Stimulated activated naive CD8-positive, alpha-beta T cell treated with anti-CD3 and anti-CD28 coated beads, Interleukin-15, Interleukin-2, amounts not matched to agents 100 ng/mL and 50 ng/mL, for 24 hours (primary cell): ENCODE data around the gene C4B.
"Not testable (repeated sequence)": the region's sequence is repeated elsewhere in the genome, so short reads cannot be mapped to it uniquely, and the experiment has no call there.

Experiments used
- H3K27ac Mint-ChIP-seq: one replicate; pipeline ENCODE4 v1.8.0; 2021; ENCODE audit warnings: mild to moderate bottlenecking, mixed read lengths
- H3K27me3 Mint-ChIP-seq: one replicate; pipeline ENCODE4 v1.8.0; 2021; ENCODE audit warnings: mixed read lengths
- H3K36me3 Mint-ChIP-seq: one replicate; pipeline ENCODE4 v1.8.0; 2021; ENCODE audit warnings: low read depth, mixed read lengths
- H3K4me1 Mint-ChIP-seq: one replicate; pipeline ENCODE4 v1.8.0; 2021; ENCODE audit warnings: low read depth, mixed read lengths
- H3K4me3 Mint-ChIP-seq: one replicate; pipeline ENCODE4 v1.8.0; 2021; ENCODE audit warnings: mild to moderate bottlenecking, mixed read lengths
- H3K9me3 Mint-ChIP-seq: one replicate; pipeline ENCODE4 v1.8.0; 2021; ENCODE audit warnings: mixed read lengths

The C4B gene

DNA sequence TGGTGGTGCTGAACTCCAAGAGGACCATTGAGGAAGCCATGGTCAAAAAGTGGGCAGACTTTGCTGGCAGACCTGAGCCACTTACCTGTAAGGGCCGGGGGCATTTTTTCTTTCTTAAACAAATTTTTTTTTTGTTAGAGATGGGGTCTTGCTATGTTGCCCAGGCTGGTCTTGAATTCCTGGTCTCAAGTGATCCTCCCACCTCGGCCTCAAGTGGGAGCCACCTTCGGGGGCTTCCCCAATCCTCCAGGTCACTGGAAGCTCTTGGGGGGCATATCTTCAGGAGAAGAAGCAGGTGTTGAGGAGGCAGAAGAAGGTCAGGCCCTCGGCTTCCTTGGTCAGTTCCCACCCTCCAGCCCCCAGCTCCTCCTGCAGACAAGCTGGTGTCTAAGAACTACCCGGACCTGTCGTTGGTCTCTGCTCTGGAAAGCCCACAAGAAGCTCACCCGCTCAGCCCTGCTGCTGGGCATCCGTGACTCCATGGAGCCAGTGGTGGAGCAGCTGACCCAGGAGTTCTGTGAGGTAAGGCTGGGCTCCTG lies 8.5 kb upstream of the C4B start:
- H3K27ac Mint-ChIP-seq, H3K4me1 Mint-ChIP-seq, H3K9me3 Mint-ChIP-seq, H3K4me3 Mint-ChIP-seq, H3K36me3 Mint-ChIP-seq, H3K27me3 Mint-ChIP-seq: not testable (repeated sequence)

DNA sequence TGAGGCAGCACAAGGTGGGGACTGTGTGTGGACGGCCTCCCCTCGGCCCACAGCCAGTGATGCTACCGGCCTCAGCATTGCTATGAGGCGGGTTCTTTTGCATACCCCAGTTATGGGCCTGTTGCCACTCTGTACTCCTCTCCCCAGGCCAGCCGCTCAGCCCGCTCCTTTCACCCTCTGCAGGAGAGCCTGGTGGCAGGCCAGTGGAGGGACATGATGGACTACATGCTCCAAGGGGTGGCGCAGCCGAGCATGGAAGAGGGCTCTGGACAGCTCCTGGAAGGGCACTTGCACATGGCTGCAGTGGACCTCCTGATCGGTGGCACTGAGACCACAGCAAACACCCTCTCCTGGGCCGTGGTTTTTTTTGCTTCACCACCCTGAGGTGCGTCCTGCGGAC lies 7.5 kb upstream of the C4B start:
- H3K4me1 Mint-ChIP-seq, H3K27me3 Mint-ChIP-seq, H3K36me3 Mint-ChIP-seq, H3K9me3 Mint-ChIP-seq, H3K4me3 Mint-ChIP-seq, H3K27ac Mint-ChIP-seq: not testable (repeated sequence)

DNA sequence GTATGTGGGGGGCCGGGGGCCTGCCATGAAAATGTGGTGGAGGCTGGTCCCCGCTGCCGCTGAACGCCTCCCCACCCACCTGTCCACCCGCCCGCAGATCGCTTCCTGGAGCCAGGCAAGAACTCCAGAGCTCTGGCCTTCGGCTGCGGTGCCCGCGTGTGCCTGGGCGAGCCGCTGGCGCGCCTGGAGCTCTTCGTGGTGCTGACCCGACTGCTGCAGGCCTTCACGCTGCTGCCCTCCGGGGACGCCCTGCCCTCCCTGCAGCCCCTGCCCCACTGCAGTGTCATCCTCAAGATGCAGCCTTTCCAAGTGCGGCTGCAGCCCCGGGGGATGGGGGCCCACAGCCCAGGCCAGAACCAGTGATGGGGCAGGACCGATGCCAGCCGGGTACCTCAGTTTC lies 6.6 kb upstream of the C4B start:
- not testable (repeated sequence) for H3K36me3 Mint-ChIP-seq, H3K4me3 Mint-ChIP-seq, H3K4me1 Mint-ChIP-seq, H3K27ac Mint-ChIP-seq, H3K9me3 Mint-ChIP-seq, H3K27me3 Mint-ChIP-seq

DNA sequence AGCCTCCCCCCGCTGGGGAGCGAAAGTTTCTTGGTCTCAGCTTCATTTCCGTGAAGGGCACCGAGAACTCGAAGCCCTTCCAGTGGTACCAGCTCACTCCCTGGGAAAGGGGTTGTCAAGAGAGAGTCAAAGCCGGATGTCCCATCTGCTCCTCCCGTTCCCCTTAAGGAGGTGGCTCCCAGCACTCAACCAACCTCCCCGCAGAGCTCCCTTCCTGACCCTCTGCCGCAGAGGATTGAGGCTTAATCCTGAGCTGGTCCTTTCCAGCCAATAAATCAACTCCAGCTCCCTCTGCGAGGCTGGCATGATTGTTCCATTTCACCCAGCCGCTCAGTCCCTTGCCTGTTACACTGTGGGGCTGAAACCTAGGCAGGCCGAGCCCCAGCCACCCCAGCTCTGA lies 6.0 kb upstream of the C4B start:
- H3K36me3 Mint-ChIP-seq, H3K27me3 Mint-ChIP-seq, H3K4me3 Mint-ChIP-seq: not testable (repeated sequence)

DNA sequence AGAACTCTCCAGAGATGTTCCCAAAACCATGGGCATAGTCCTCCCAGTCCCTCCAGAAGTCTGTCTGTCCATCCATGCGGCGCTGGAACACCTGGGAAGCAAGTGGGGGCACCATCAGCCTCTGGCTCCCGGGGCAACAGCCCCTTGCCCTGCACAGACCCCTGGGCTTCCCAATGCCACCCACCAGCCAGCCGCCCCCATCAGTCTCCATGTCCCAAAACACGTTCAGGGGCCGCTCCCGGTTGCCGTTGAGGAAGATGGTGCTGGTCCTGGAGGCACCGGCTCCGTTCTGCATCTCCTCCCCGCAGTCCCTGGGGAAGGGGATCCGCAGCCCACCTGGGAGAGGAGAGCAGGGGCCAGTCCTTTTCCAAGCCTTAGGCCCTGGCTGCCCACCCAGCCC lies 5.1 kb upstream of the C4B start:
- not testable (repeated sequence) for H3K9me3 Mint-ChIP-seq, H3K4me1 Mint-ChIP-seq, H3K36me3 Mint-ChIP-seq, H3K4me3 Mint-ChIP-seq, H3K27me3 Mint-ChIP-seq, H3K27ac Mint-ChIP-seq

More for the DNA sequence above, 6.0 kb upstream of the C4B start:
- H3K4me1 Mint-ChIP-seq, H3K9me3 Mint-ChIP-seq, H3K27ac Mint-ChIP-seq: not testable (repeated sequence)

DNA sequence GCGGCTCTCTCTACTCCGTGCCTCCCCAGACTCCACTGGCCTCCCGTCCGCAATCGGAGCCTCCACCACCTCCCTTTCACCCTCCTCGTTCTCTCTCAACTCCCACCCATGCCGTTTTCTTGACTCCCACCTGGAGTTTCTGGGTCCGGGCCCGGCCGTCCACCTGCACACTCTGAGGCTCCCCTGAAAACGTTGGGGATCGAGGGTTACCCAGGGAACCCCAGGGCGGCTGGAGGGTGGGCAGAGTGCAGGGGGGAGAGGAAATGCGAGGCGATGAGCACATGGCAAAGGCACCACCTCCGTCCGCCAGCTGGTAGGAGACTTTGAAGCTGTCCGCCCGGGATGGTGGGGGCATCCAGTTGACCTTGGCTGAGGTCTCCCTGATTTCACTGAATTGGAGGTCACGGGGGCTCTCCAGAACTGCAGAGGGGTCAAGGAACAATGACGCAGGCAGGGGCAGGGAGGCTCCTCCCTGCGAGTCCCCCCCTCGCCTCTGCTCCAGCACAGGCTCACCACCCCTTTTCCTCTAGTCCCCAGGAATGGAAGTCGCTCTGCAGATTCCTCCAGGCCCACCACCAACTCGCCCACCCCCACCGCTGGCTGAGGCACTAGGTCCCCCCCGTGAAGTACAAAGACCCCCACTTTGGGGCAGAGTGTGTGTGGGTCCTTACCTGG lies 3.6 kb upstream of the C4B start:
- H3K4me1 Mint-ChIP-seq, H3K36me3 Mint-ChIP-seq, H3K27ac Mint-ChIP-seq, H3K9me3 Mint-ChIP-seq, H3K4me3 Mint-ChIP-seq, H3K27me3 Mint-ChIP-seq: not testable (repeated sequence)

DNA sequence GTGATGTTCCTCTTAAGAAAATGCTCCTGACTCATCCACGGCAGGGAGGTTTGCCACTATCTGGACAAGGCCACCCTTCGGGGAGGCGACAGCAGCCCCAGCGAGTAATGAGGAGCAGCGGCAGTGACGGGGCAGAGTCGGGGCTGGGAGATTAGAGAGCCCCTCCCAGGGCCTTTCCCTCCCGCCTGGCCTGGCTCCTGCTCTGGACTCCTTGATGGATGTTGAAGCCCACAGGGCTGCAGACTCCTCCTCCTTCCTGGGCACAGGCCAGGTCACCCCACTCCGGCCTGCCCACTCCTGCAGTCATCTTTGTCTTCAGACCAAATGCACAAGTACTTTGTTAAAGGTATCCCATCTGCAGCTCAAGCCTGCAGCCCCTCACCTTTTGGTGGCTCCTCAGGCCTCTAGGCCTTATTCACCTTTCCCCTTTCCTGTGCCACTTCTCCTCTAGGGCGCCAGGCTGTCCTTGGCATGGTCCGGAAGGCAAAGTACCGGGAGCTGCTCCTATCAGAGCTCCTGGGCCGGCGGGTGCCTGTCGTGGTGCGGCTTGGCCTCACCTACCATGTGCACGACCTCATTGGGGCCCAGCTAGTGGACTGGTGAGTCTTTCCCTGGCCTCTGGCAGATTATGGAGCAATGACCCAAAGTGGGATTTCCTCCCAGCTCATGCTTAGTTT lies 1.5 kb upstream of the C4B start:
- H3K27me3 Mint-ChIP-seq, H3K36me3 Mint-ChIP-seq, H3K4me1 Mint-ChIP-seq, H3K9me3 Mint-ChIP-seq, H3K27ac Mint-ChIP-seq, H3K4me3 Mint-ChIP-seq: not testable (repeated sequence)

DNA sequence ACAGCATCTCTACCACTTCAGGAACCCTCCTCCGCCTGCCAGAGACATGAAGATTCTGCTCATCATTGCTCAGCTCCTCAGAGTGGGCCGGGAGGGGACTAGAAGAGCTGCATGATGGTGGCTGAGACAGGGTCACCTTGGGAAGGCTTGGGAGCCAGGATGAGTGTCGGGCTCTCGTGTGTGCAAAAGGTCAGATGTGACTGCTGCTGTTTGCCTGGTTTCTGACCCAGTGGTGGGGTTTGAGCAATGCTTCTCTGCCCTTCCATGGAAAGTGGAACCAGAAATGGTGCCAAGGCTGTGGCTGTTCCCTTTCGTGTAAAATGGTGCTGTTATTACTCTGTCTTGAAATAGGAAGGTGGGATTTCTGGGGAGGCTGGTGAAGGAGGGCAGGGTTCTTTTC lies 857 bp upstream of the C4B start:
- not testable (repeated sequence) for H3K9me3 Mint-ChIP-seq, H3K4me3 Mint-ChIP-seq, H3K27ac Mint-ChIP-seq, H3K4me1 Mint-ChIP-seq, H3K36me3 Mint-ChIP-seq, H3K27me3 Mint-ChIP-seq

DNA sequence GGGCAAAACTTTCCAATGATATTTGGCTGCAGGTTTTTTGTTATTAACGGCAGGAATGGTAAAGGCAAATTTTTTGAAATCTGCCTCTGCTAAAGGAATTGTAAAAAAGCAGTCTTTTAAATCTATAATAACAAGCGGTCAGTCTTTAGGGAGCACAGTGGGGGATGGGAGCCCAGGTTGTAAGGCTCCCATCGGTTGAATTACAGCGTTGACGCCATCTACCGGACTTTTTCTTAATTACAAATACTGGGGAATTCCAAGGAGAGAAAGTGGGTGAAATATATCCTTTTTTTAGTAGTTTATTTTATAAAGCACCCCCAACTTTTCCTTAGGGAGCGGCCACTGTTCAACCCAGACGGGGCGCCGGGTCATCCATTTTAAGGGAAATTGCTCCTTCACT lies 7.5 kb downstream of the C4B start:
- not testable (repeated sequence) for H3K36me3 Mint-ChIP-seq, H3K27me3 Mint-ChIP-seq, H3K9me3 Mint-ChIP-seq, H3K4me1 Mint-ChIP-seq, H3K4me3 Mint-ChIP-seq, H3K27ac Mint-ChIP-seq

DNA sequence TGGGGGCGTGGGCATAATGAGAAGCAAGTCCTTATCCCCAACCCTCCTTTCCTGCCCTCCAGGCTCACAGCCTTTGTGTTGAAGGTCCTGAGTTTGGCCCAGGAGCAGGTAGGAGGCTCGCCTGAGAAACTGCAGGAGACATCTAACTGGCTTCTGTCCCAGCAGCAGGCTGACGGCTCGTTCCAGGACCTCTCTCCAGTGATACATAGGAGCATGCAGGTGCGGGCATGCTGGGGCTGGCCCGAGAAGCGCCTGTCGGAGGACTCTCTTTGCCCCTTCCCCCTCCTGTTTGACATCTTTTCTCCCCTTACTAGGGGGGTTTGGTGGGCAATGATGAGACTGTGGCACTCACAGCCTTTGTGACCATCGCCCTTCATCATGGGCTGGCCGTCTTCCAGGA lies 14.0 kb downstream of the C4B start:
- not testable (repeated sequence) for H3K9me3 Mint-ChIP-seq, H3K27me3 Mint-ChIP-seq, H3K27ac Mint-ChIP-seq, H3K4me3 Mint-ChIP-seq, H3K36me3 Mint-ChIP-seq, H3K4me1 Mint-ChIP-seq

DNA sequence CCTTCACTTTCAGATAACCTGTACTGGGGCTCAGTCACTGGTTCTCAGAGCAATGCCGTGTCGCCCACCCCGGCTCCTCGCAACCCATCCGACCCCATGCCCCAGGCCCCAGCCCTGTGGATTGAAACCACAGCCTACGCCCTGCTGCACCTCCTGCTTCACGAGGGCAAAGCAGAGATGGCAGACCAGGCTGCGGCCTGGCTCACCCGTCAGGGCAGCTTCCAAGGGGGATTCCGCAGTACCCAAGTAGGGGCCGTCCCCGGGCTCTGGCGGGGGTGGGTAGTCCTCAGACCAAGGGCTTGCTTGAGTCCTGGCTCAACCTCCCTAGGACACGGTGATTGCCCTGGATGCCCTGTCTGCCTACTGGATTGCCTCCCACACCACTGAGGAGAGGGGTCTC lies 15.0 kb downstream of the C4B start:
- not testable (repeated sequence) for H3K4me3 Mint-ChIP-seq, H3K27me3 Mint-ChIP-seq, H3K36me3 Mint-ChIP-seq, H3K9me3 Mint-ChIP-seq, H3K4me1 Mint-ChIP-seq, H3K27ac Mint-ChIP-seq

DNA sequence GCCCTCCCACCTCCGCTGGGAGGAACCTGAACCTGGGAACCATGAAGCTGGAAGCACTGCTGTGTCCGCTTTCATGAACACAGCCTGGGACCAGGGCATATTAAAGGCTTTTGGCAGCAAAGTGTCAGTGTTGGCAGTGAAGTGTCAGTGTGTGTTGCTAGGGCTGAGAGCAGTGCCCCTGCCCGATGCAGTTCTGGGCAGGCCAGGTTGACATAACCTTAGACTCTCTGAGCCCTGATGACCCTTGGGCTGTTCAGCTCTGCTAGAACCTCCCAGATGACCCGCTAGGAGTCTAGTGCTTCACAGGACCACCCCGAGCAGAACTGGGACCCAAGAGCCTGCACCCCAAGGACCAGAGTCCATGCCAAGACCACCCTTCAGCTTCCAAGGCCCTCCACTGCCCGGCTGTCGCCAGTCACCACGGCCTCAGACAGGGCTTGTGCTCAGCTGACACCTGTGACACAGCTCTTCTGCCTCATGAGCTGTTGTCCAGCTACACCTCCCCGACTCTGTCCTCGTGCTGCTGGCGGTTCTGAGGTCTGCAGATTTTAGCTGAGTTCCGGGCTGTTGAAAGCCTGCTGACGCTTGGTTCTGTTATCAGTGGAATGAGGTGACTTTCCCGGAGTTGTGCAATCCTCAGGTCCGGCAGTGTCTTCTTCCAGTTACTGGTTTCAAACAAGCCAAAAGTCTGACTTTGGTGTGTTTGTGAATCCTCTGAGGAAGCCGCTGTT lies 20.9 kb downstream of the C4B start:
- H3K27ac Mint-ChIP-seq, H3K4me3 Mint-ChIP-seq, H3K27me3 Mint-ChIP-seq, H3K4me1 Mint-ChIP-seq, H3K9me3 Mint-ChIP-seq, H3K36me3 Mint-ChIP-seq: not testable (repeated sequence)

DNA sequence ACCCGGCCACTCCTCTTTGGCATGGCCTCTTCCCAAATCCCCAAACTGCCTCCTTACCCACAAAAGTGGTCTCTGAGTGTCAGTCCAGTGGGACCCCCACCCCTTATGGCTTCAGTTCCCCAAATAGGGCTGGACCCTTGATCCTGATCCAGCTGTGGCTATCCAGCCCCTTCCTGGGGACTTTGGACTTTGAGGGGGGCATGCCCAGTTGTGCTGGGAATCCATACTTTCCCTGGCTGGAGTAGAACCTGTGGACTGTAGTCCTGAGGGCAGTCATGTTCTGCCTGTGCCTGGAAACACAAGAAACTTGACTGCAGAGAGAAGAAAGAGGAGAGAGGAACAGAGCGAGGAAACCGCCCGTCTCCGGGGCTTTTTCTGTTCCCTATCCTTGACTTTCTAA lies 22.5 kb downstream of the C4B start:
- not testable (repeated sequence) for H3K27me3 Mint-ChIP-seq, H3K4me3 Mint-ChIP-seq, H3K27ac Mint-ChIP-seq, H3K9me3 Mint-ChIP-seq, H3K4me1 Mint-ChIP-seq, H3K36me3 Mint-ChIP-seq

DNA sequence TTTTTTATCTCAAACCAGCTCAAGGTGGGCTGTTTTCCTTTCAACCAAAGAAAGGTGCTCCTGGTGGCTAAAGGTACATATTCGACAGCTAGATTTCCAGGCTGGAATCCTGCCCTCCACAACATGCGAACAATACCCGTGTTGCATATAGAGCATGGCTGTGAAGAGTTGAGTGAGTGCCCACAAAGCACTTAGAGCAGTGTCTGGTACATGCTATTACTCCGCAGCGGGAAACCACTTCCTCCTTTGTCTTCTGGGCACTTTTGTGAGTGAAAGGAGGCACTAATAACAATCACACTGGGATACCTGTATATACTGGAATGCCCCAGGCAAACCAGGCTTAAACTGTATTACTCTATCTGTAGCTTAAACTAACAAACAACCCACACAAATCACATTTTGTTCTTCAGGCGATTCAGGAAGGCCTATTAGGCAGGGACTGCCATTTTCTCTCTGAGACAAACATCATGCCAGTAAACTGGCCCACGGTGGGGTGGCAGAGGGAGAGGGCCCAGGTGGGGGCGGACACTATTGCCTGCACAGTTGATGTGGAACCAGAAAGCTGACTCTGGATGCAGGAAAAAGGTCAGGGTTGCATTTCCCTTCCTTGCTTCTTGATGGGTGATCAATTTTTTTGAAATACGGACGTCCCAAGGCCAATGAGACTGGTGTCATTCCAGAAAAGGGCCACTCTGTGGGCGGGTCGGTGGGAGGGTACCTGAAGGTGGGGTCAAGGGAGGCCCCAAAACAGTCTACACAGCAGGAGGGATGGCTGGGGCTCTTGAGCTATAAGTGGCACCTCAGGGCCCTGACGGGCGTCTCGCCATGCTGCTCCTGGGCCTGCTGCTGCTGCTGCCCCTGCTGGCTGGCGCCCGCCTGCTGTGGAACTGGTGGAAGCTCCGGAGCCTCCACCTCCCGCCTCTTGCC lies 23.3 kb downstream of the C4B start, which contains the start of gene CYP21A2:
CYP21A2 (plus strand) TSS at position 818 of the 927 bp plus-strand sequence; CDS start at position 826, 8 bp downstream.
- H3K4me1 Mint-ChIP-seq, H3K4me3 Mint-ChIP-seq, H3K27ac Mint-ChIP-seq, H3K36me3 Mint-ChIP-seq, H3K27me3 Mint-ChIP-seq, H3K9me3 Mint-ChIP-seq: not testable (repeated sequence)

DNA sequence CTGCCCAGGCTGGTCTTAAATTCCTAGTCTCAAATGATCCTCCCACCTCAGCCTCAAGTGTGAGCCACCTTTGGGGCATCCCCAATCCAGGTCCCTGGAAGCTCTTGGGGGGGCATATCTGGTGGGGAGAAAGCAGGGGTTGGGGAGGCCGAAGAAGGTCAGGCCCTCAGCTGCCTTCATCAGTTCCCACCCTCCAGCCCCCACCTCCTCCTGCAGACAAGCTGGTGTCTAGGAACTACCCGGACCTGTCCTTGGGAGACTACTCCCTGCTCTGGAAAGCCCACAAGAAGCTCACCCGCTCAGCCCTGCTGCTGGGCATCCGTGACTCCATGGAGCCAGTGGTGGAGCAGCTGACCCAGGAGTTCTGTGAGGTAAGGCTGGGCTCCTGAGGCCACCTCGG lies 24.3 kb downstream of the C4B start:
- not testable (repeated sequence) for H3K4me3 Mint-ChIP-seq, H3K9me3 Mint-ChIP-seq, H3K27ac Mint-ChIP-seq, H3K27me3 Mint-ChIP-seq, H3K4me1 Mint-ChIP-seq, H3K36me3 Mint-ChIP-seq
